NCI-H2227 (cell line): Measurements from ENCODE around the gene ARHGAP25.

ENCODE experiments used
- DNase-seq: peaks from one replicate; lab custom pipeline; 2025; ENCODE audit not compliant: unreplicated experiment; lab: John Stamatoyannopoulos, UW

Gene ARHGAP25

GRCh38 chr2:68857202-68857845 is 122.7 kb downstream of the ARHGAP25 start:
- no peak for DNase-seq

GRCh38 chr2:68857855-68858456 is 123.3 kb downstream of the ARHGAP25 start:
- no peak for DNase-seq

GRCh38 chr2:68860111-68860510 is 125.5 kb downstream of the ARHGAP25 start:
- no peak for DNase-seq

DNA sequence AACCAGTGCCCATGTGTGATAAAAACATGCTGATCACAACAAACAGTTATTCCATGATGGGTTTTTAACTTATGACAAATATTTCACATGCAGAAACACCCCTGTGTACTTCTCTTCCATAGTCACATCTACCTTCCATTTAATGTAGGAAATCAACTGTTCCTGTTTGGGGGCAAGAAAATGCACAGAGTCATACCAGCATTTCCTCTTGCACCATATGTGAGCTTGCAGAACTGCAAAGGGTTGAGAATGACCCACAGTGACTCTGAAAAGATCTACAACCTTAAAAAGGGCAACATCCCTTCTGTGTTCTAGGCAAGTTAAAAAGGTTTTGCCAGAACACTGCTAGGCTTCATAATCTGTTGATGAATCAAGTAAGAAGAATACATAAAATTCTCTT is 126.7 kb downstream of the ARHGAP25 start:
- DNase-seq: no peak

GRCh38 chr2:68862889-68863288 is 128.3 kb downstream of the ARHGAP25 start:
- DNase-seq: no peak

GRCh38 chr2:68863996-68864395 is 129.4 kb downstream of the ARHGAP25 start:
- no peak for DNase-seq

DNA sequence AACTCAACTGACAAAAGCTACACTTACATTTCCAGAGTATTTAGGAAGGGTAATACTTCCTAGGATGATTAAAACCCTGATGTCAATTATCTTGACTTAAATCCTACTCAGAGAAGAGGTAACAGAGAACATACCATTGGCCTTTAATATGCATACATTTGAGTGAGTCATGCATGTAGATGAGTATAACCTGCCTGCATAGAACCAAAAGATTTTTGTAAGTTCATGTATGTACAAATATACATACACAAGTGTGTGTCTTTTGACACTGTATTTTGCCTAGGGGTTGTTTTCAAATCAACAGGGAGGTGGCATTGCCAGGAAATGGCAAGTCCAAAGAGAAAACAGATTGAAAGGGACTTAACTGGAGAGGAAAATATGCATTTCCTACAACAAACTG is 130.5 kb downstream of the ARHGAP25 start:
- no peak for DNase-seq

- DNase-seq: no peak
Observed at GRCh38 chr2:68870215-68870614, 135.6 kb downstream of the ARHGAP25 start.

DNA sequence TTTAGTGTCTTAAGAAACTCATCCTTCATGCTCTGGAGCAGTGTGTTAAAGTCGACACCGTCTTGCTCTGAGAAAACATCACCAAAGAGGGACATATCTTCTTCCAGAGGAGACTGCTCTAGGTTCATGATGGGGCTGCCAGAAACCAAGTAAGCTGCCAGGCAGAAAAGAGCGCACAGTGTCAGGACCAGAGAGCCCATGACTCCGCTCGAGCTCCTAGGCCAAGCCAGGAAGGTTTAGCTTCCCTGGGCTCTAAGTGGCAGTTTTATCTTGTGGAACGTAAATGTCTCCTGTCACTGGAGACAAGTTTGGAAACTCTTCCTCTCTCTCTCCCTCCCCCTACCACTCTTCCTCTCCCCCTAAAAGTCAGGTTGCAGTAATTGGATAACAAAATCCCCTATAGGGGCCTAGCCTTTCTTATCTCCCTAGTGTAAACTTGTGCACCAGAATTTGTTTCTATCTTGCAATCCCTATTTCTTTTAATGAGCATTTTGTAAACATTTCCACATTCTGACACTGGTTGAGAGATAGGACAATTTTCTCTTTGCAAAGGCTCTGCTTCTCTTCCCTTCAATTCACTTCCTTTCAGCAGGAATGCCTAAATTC is 136.7 kb downstream of the ARHGAP25 start, which contains the start of gene BMP10:
Gene BMP10 (minus strand): TSS at position 239 of the 606 bp plus-strand sequence. CDS start 39 bp downstream, at position 200.
- no peak for DNase-seq
